Prostate gland (tissue), 2 donors: ENCODE data around the gene INTS2.

Experiments used
- POLR2A ChIP-seq: fragments of 450-650 bp; IDR thresholded peaks from one replicate; pipeline ENCODE4 v1.6.1; 2016; ENCODE audit warnings: antibody characterized with exemption, mild to moderate bottlenecking
- TF ChIP-seq, protein P1 (sequence below), 4 experiments: fragments of 200-600 bp in 2 of 4; fragments of 450-650 bp in 2 of 4; sonication (generic) in 2 of 4; IDR thresholded peaks; 1 replicate in 3 of 4; 2 replicates in 1 of 4; pipeline ENCODE4 v1.5.1; 2016 to 2019; ENCODE audit warnings: antibody characterized with exemption in 4 of 4, mild to moderate bottlenecking in 2 of 4, moderate library complexity in 2 of 4

- TF ChIP-seq, protein P1, sequence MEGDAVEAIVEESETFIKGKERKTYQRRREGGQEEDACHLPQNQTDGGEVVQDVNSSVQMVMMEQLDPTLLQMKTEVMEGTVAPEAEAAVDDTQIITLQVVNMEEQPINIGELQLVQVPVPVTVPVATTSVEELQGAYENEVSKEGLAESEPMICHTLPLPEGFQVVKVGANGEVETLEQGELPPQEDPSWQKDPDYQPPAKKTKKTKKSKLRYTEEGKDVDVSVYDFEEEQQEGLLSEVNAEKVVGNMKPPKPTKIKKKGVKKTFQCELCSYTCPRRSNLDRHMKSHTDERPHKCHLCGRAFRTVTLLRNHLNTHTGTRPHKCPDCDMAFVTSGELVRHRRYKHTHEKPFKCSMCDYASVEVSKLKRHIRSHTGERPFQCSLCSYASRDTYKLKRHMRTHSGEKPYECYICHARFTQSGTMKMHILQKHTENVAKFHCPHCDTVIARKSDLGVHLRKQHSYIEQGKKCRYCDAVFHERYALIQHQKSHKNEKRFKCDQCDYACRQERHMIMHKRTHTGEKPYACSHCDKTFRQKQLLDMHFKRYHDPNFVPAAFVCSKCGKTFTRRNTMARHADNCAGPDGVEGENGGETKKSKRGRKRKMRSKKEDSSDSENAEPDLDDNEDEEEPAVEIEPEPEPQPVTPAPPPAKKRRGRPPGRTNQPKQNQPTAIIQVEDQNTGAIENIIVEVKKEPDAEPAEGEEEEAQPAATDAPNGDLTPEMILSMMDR (IDR thresholded peaks at IDR 0.05) = no peak
- no peak for TF ChIP-seq POLR2A
These were observed 42.2 kb upstream of the INTS2 start for GRCh38 chr17:61970030-61970429.
